ENCODE data around the gene CTBS. TPM values are rescaled to one million over a fixed set of nuclear protein-coding genes. Genes with fewer than 3 reads are reported as not detected.
"Not testable (repeated sequence)": the region's sequence is repeated elsewhere in the genome, so short reads cannot be mapped to it uniquely, and the experiment has no call there.

CTBS gene
- total RNA-seq, 1 experiment from 2014 or later: 7.4 TPM

DNA sequence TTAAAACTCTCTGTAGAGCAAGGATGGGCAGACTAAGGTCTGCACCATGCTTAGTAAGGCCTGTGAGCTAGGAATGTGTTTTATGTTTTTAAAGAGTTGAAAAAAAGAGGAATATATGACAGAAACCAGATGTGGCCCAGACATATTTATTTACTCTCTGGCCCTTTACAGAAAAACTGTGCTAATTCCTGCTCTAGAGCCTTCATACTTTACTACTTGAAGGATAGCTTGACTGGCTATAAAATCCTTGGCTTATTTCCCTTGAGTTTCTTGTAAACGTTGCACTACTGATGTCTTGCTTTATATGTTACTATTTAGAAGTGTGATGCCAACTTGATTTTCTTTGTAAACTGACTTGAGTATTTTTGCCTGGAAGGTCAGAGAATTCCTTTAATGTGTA, 33.5 kb downstream of the CTBS start:
- no peak overlapping the region for H3K4me3 ChIP-seq
- no peaks in the 10 kb centered on the region for H3K27me3 ChIP-seq
- no peak for DNase-seq
- H3K36me3 ChIP-seq: peaks cover 7% of the 10 kb centered on the region; the same call in 1 of the 2 replicates
- no peaks in the 10 kb centered on the region for H3K9me3 ChIP-seq

DNA sequence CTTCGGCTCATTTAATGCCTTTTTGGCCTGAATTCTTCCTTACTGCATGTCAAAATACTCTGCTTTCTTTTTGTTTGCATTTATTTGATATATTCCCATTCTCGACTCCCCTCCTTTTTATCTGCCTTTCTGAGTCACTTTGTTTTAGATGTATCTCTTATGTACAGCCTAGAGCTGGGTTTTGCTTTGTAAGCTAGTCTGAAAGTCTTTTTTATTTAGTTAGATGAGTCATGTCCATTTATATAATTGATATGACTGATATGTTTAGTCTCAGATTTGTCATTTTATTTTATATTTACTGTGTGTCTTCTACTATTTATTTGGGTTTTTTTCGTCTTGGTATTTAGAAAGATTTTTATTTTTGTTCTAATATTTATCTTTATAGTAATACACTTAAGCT, 34.3 kb downstream of the CTBS start:
- peaks cover 7% of the 10 kb centered on the region; the same call in 1 of the 2 replicates for H3K36me3 ChIP-seq
- no peak overlapping the region for H3K4me3 ChIP-seq
- no peaks in the 10 kb centered on the region for H3K27me3 ChIP-seq
- H3K9me3 ChIP-seq: no peaks in the 10 kb centered on the region
- no peak for DNase-seq

DNA sequence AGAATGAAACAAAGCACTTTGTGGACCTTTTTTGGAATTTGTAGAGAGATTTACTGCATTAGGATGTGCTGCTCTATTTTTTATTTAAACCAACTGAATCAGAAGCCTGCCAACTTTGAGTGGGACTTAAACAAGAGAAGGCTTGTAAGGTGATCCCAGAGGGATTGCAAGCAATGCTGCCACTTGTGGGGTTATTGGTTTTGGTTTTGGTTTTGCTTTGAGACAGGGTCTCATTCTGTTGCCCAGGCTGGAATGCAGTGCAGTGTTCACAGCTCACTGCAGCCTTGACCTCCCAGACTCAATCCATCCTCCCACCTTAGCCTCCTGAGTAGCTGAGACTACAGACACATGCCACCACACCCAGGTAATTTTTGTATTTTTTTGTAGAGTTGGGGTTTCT, 35.6 kb downstream of the CTBS start:
- peaks cover 3% of the 10 kb centered on the region; the same call in 1 of the 2 replicates for H3K36me3 ChIP-seq
- DNase-seq: no peak
- no peak overlapping the region for H3K4me3 ChIP-seq

DNA sequence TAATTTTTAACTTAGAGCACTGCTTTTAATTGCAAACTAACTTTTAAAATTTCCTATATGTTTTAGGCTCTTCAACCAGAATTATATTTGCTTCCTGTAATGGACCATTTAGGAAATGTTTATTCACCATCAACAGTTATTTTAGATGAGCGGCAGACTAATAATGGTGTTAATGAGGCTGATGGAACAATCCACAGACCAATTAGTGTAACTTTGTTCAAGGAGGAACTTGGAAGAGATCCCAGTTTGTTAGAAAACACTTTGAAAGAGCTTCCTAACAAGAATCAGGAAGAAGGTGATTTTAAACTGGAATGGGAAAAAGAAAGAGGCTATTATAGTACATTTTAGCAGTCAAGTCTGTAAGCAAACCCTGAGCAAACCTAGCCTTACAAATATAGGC, 48.5 kb downstream of the CTBS start:
- DNase-seq: no peak

More for the DNA sequence above, 35.6 kb downstream of the CTBS start:
- Histone ChIP-seq H3K27me3 (no peaks in the 10 kb centered on the region), H3K9me3 (no peaks in the 10 kb centered on the region)

DNA sequence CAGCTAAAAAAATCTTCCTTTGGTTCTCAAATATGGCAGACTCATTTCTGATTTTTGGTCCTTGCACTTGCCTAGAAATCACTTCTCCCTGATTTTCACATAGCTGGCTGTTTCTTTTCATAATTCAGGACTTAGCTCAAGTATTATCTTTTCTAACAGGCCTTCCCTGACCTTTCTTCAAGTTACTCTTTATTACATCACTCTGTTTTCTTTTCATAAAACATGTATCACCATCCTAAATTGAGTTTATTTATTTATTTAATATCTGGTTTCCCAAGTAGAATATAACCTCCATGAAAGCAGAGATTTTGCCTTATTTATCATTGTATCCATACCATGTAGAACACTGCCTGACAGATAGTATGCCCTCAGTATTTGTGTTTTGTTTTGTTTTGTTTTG, 49.6 kb downstream of the CTBS start:
- Histone ChIP-seq H3K36me3 (no peaks in the 10 kb centered on the region), H3K27me3 (no peaks in the 10 kb centered on the region), H3K4me3 (no peak overlapping the region), H3K9me3 (no peaks in the 10 kb centered on the region; the same call in 1 of the 2 replicates)
- DNase-seq: no peak

More for the DNA sequence above, 48.5 kb downstream of the CTBS start:
- Histone ChIP-seq H3K36me3 (no peaks in the 10 kb centered on the region), H3K4me3 (no peak overlapping the region), H3K27me3 (no peaks in the 10 kb centered on the region), H3K9me3 (no peaks in the 10 kb centered on the region; the same call in 1 of the 2 replicates)

DNA sequence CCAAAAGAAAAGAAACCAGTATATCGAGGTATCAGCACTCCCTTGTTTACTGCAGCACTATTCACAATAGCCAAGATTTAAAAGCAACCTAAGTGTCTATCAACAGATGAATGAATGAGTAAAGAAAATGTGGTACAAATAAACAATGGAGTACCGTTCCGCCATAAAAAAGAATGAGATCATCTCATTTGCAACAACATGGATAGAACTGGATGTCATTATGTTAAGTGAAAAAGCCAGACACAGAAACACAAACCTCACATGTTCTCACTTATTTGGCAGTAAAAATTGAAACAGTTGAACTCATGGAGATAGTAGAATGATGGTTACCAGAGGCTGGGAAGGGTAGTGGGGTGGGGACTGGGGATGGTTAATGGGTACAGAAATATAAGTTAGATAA, 63.6 kb downstream of the CTBS start:
- Histone ChIP-seq H3K4me3 (no peak overlapping the region), H3K27me3 (no peaks in the 10 kb centered on the region), H3K36me3 (peaks cover 6% of the 10 kb centered on the region), H3K9me3 (peaks cover 8% of the 10 kb centered on the region)
- DNase-seq: no peak

DNA sequence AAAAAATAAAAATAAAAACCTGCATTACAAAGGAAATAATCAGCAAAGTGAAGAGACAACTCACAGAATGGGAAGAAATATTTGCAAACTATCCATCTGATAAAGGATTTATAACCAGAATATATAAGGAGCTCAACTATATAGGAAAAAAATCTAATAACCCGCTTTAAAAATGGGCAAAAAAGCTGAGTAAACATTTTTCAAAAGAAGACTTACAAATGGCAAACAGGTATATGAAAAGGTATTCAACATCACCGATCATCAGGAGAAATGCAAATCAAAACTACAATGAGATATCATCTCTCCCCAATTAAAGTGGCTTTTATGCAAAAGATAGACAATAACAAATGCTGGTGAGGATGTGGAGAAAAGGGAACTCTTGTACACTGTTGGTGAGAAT, 64.1 kb downstream of the CTBS start:
- no peak for DNase-seq
- Histone ChIP-seq H3K27me3 (no peaks in the 10 kb centered on the region), H3K4me3 (no peak overlapping the region), H3K36me3 (peaks cover 7% of the 10 kb centered on the region), H3K9me3 (peaks cover 8% of the 10 kb centered on the region)

DNA sequence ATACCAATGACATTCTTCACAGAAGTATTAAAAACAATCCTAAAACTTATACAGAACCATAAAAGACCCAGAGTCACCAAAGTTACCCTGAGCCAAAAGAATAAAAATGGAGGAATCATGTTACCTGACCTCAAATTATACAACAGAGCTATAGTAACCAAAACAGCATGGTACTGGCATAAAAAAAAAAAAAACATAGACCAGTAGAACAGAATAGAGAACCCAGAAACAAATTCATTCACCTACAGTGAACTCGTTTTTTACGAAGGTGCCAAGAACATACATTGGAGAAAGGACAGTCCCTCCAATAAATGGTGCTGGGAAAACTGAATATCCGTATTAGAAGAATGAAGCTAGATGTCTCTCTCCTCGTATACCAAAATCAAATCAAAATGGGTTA, 65.2 kb downstream of the CTBS start:
- DNase-seq: no peak
- no peaks in the 10 kb centered on the region for H3K27me3 ChIP-seq
- no peak overlapping the region for H3K4me3 ChIP-seq
- H3K36me3 ChIP-seq: peaks cover 15% of the 10 kb centered on the region
- peaks cover 8% of the 10 kb centered on the region for H3K9me3 ChIP-seq

DNA sequence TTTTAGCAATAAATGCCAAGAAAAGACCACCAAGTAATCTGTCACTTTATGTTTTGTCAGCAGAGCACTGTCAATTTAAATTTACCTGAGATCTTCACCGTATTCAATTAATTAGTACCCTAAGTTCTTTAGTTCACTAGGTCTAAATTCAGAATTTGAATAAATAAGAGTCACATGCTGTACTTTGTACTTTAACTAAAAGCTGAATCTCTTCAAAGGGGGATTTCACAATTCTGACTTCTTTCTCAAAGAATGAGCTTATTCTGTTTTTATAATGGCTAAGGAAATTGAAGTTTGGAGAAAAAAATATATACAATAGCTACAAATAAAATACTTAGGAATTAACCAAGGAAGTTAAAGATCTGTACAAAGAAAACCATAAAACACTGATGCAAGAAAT, 65.7 kb downstream of the CTBS start:
- Histone ChIP-seq H3K4me3 (no peak overlapping the region), H3K9me3 (peaks cover 8% of the 10 kb centered on the region), H3K36me3 (peaks cover 16% of the 10 kb centered on the region), H3K27me3 (no peaks in the 10 kb centered on the region)
- no peak for DNase-seq

DNA sequence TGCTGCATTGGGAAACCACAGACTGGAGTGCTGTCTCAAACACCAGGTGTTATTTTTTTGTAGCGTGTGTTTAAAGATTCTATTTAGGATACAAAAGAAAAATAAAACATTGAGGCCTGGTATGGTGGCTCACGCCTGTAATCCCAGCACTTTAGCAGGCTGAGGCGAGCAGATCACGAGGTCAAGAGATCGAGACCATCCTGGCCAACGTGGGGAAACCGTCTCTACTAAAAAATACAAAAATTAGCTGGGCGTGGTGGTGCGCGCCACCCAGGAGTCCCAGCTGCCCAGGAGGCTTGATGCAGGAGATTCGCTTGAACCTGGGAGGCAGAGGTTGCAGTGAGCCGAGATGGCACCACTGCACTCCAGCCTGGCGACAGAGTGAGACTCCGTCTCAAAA, 66.4 kb downstream of the CTBS start:
- peaks cover 20% of the 10 kb centered on the region for H3K36me3 ChIP-seq
- H3K4me3 ChIP-seq: peak overlapping the region; percentile 69
- not testable (repeated sequence) for H3K27me3 ChIP-seq, DNase-seq, H3K9me3 ChIP-seq

DNA sequence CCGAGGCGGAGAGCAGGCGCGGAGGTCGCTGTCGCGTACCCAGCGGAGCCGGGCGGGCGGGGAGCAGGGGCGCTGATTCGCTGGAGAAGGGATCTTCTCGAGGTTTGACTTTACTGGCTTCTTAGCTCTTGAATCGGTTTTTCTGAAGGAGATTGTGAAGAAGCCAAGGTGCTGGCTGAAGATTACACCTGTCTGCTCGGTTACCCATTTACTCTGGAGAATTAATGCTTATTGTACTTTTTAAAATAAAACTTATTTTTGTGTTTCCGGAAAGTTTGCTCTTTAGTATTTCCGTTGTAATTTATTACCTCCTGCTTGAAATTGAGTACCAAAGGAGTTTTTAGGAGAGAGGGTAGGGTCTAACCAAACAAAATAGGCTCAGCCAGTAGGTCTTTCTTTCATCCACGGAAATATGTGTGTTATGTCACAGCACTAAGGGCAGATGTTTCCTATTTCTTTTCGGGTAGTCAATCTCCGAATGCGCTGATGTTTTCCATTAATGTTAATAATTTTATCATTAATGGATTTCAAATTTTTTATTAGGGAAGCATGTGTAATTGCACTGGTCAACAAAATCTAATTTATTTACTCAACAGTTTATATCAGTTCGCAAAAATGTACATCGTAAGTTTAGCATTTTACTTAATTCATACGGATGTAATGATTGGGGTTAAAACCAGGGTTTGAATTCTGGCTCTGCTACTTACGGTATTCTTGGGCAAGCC, 67.3 kb downstream of the CTBS start:
- no peak for DNase-seq
- Histone ChIP-seq H3K36me3 (peaks cover 27% of the 10 kb centered on the region), H3K4me3 (peak overlapping the region; percentile 69), H3K27me3 (no peaks in the 10 kb centered on the region), H3K9me3 (peaks cover 8% of the 10 kb centered on the region)

DNA sequence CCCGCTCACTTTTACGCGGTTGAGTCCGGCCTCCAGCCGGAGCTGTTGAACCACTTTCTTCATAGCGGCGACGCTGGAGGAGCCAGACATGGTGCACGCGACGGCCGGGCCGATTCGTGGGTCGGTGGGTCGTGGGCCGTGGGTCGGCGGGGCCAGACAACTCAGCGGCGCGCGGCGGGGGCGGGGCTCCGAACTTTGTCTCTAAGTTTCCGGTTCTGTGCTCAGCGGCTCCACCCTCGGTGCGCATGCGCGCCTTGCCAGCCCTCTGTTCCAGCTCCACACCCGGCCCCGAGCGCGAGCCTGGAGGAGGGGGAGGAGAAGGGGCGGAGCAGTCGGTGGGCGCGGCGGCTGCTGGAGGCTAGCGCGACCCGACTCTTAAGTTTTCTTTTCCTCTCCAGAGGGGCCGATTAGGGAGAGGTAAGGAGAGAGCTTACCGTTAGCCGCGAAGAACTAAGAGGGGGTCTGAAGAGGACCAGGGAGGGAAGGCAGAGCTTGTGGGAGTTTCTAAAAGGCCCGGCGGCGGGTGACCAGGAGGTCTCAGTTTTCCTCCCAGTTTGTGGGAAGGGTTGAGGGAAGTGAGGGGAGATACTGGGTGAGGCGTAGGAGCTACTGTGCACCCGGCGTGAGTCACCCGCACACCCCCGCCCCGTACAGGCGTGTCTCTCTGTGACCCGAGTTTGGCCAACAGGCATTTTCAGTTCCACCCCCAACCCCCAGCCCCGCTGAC, 68.1 kb downstream of the CTBS start, which contains the start of the genes GNG5 and SPATA1:
Gene GNG5, minus strand, starts transcription at position 580 of the 727 bp plus-strand sequence. Its CDS starts 490 bp downstream, at position 90.
Gene SPATA1, plus strand, starts transcription at position 385 of the 727 bp plus-strand sequence. CDS start 9,974 bp downstream, outside the sequence.
- peak; percentile 99 for DNase-seq
- no peaks in the 10 kb centered on the region for H3K27me3 ChIP-seq

DNA sequence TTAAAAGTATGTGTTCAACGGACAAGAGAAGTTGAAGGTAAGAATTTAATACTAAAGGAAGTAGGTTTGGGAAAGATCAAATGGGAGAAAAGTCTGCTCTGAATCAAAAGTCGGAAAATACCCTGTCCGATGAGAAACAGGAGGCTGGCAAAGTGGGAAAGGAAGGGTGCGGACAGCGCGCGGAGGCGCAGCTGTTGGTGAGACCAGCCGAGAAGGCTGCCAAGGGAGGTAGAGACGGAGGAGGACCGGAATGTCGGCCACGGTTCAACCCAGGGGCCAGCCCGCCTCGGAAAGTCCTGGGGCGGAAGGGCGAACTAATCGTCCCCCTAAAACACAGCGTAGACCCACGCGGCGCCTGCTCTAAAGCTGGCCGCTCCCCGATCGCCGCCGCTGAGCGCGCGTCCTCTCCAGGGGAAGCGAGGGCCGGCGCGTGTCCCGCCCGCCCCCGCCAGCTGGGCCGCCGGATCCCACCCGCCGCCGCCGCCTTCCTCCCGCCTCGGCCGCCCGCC, 68.7 kb downstream of the CTBS start:
- Histone ChIP-seq H3K27me3 (no peaks in the 10 kb centered on the region), H3K9me3 (peaks cover 8% of the 10 kb centered on the region), H3K4me3 (peak overlapping the region; percentile 69), H3K36me3 (peaks cover 39% of the 10 kb centered on the region)
- no peak for DNase-seq

More for the DNA sequence above, 68.1 kb downstream of the CTBS start, which contains the start of the genes GNG5 and SPATA1:
- Histone ChIP-seq H3K4me3 (peak within 1 kb of the TSS; percentile 69), H3K9me3 (peaks cover 8% of the 10 kb centered on the region), H3K36me3 (peaks cover 33% of the 10 kb centered on the region)

DNA sequence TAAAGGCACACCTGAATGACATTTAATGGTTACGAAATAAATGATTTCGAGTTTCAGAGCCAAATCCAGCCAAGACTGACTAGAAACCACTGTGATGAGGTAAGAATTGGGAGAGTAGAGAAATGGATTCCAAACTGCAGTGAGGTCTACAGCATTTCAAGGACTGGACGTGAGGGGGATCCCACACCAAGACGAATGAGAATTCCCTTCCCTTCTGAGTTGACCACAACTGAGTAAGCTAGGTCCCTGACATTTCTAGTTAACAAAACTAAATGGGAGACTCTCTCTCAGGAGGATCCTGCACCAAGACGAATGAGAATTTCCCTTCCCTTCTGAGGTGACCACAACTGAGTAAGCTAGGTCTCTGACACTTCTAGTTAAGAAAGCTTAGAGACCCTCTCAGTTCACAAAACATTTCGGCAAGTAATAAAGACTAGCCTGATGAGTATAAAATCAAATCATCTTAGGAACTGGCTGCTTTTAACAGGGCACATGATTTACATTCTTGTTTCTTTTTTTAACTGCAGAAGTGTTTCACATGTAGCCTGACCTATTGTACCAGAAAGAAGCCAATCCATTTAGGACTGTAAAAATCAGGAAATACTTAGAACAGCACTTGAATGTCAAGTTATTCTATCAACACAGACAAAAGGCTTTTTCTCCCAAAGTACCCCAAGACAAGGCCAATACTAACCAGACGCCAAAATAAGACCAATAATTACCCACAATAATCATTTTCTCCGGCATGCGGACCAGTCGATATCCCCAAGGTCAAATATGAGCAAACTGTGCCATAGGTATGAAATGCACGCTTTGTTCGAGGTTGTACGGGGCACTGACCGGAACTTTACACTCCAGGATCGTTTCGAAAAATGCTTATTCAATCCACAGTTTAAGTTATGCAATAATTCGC, 69.4 kb downstream of the CTBS start:
- DNase-seq: no peak
- H3K9me3 ChIP-seq: peaks cover 8% of the 10 kb centered on the region

DNA sequence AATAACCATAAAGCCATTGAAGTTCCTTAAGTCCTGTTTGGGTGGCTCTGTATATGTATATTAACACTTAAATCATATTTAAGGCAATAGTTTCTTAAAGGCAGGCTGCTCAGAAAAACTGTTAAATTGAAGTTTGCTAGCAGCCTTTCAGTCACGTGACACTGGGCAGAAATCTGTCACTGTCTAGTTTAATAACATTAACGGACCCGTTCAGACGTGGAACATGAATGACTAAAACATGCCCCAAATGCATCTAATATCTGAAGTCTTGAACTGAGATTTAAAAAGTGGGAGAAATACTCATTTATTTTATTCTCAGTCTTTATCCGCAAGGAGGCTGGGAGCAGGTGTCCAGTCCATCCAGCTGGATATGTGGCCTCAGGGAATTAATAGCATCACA, 71.3 kb downstream of the CTBS start:
- Histone ChIP-seq H3K27me3 (no peaks in the 10 kb centered on the region), H3K9me3 (no peaks in the 10 kb centered on the region), H3K4me3 (no peak overlapping the region), H3K36me3 (peaks cover 58% of the 10 kb centered on the region)
- no peak for DNase-seq

More for the DNA sequence above, 69.4 kb downstream of the CTBS start:
- Histone ChIP-seq H3K4me3 (peak overlapping the region; percentile 69), H3K36me3 (peaks cover 46% of the 10 kb centered on the region), H3K27me3 (no peaks in the 10 kb centered on the region)

Measured in MG63 (cell line).